ENCODE measurements around the gene CBR4.
"Not testable (repeated sequence)": the region's sequence is repeated elsewhere in the genome, so short reads cannot be mapped to it uniquely, and the experiment has no call there.

Gene CBR4

GRCh38 chr4:168995537-168996295 lies 14.3 kb downstream of the CBR4 start:
- peak; percentile 27 for DNase-seq

GRCh38 chr4:168994958-168995357 lies 15.1 kb downstream of the CBR4 start:
- no peak for DNase-seq

GRCh38 chr4:168993714-168994510 lies 16.1 kb downstream of the CBR4 start:
- no peak for DNase-seq

- DNase-seq, result not testable (repeated sequence)
These were observed 17.0 kb downstream of the CBR4 start for GRCh38 chr4:168992952-168993482.

GRCh38 chr4:168981942-168982341 lies 28.1 kb downstream of the CBR4 start:
- DNase-seq, result no peak

GRCh38 chr4:168981460-168981859 lies 28.6 kb downstream of the CBR4 start:
- DNase-seq, result no peak

- DNase-seq, result no peak
These were observed 30.7 kb downstream of the CBR4 start for GRCh38 chr4:168979338-168979737.

- no peak for DNase-seq
These were observed 31.9 kb downstream of the CBR4 start for GRCh38 chr4:168978001-168978700.

- DNase-seq, result no peak
These were observed 37.5 kb downstream of the CBR4 start for GRCh38 chr4:168972596-168972995.

GRCh38 chr4:168960716-168961115 lies 49.3 kb downstream of the CBR4 start:
- no peak for DNase-seq

GRCh38 chr4:168955674-168956073 lies 54.4 kb downstream of the CBR4 start:
- no peak for DNase-seq

- not testable (repeated sequence) for DNase-seq
These were observed 57.2 kb downstream of the CBR4 start for GRCh38 chr4:168952821-168953246.

GRCh38 chr4:168945291-168945690 lies 64.8 kb downstream of the CBR4 start:
- DNase-seq, result no peak

GRCh38 chr4:168942985-168943384 lies 67.1 kb downstream of the CBR4 start:
- DNase-seq, result no peak

Measured in right kidney (tissue), 1 donor.